Measurements from ENCODE around the gene DBN1. TPM values are rescaled to one million over a fixed set of nuclear protein-coding genes. Genes with fewer than 3 reads are reported as not detected.

Gene DBN1
- polyA plus RNA-seq, 1 experiment, result 164 TPM

- Histone ChIP-seq H3K27ac (ENCODE audit: low read depth, low read length) (no peak overlapping the region), H3K27me3 (ENCODE audit: control insufficient read depth, insufficient read depth, low read length) (no peaks in the 10 kb centered on the region), H3K4me3 (ENCODE audit: low read depth, low read length) (peak overlapping the region; percentile 13; the same call in 1 of the 2 replicates), H3K9me3 (ENCODE audit: control insufficient read depth, insufficient read depth, low read length) (no peaks in the 10 kb centered on the region; the same call in 1 of the 2 replicates)
- CTCF ChIA-PET, result interaction anchor here (0.9 to 2.3 kb wide), 5 partner anchors 8 to 100 kb away, joined by 3 to 11 read pairs (median 4); no protein-coding TSS in a partner anchor
- POLR2A ChIA-PET, result interaction anchor here (0.6 to 12.1 kb wide), 6 partner anchors 6 to 299 kb away, joined by 3 to 230 read pairs (median 6); partner anchors contain the start of genes DBN1 and TMED9
- TF ChIP-seq, protein P1, sequence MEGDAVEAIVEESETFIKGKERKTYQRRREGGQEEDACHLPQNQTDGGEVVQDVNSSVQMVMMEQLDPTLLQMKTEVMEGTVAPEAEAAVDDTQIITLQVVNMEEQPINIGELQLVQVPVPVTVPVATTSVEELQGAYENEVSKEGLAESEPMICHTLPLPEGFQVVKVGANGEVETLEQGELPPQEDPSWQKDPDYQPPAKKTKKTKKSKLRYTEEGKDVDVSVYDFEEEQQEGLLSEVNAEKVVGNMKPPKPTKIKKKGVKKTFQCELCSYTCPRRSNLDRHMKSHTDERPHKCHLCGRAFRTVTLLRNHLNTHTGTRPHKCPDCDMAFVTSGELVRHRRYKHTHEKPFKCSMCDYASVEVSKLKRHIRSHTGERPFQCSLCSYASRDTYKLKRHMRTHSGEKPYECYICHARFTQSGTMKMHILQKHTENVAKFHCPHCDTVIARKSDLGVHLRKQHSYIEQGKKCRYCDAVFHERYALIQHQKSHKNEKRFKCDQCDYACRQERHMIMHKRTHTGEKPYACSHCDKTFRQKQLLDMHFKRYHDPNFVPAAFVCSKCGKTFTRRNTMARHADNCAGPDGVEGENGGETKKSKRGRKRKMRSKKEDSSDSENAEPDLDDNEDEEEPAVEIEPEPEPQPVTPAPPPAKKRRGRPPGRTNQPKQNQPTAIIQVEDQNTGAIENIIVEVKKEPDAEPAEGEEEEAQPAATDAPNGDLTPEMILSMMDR (IDR thresholded peaks at IDR 0.05; ENCODE audit: low read depth, low read length), result no peak
- DNase-seq (ENCODE audit: low read depth, low spot score), result no peak
Measured at GRCh38 chr5:177492841-177493240, 19.4 kb upstream of the DBN1 start.

GRCh38 chr5:177491983-177492746, 18.7 kb upstream of the DBN1 start:
- no peaks in the 10 kb centered on the region for H3K27me3 ChIP-seq (ENCODE audit: control insufficient read depth, insufficient read depth, low read length)
- POLR2A ChIA-PET, result interaction anchor here (0.6 to 12.1 kb wide), 4 partner anchors 13 to 298 kb away, joined by 3 to 230 read pairs (median 6); partner anchors contain the start of genes DBN1 and TMED9
- TF ChIP-seq, protein P1 (IDR thresholded peaks at IDR 0.05; ENCODE audit: low read depth, low read length), result no peak
- H3K9me3 ChIP-seq (ENCODE audit: control insufficient read depth, insufficient read depth, low read length), result no peaks in the 10 kb centered on the region; the same call in 1 of the 2 replicates
- peak overlapping the region; percentile 13; the same call in 1 of the 2 replicates for H3K4me3 ChIP-seq (ENCODE audit: low read depth, low read length)
- DNase-seq (ENCODE audit: low read depth, low spot score), result no peak
- no peak overlapping the region for H3K27ac ChIP-seq (ENCODE audit: low read depth, low read length)
- CTCF ChIA-PET, result interaction anchor here (0.6 to 2.3 kb wide), 6 partner anchors 8 to 165 kb away, joined by 3 to 11 read pairs (median 4); no protein-coding TSS in a partner anchor

DNA sequence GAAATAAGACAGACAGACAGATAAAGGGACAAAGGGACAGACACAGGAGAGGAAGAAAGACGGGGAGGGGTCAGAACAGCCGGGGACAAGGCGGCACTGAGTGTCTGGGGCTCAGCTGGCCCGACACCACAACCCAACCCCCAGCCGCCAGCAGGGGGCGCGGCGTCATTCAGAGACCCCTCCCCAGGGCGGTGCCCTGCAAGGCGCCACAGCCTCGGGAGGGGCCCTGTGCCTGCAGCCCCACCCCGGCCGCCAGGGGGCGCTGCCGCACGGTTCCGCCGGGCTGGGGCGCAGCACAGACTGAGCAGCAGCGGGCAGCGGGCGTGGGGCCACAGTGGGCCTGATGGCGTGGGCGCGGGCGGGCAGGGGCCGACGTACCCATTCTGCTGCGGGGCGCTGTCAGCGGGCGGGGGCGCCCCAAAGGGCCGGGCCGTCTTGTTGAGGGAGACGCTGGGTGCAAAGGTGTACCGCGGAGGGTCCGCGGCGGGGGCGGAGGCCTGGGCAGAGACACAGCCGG, 18.1 kb upstream of the DBN1 start:
- ChIA-PET CTCF (interaction anchor here (2.3 kb wide), 1 partner anchor 10 kb away, joined by 11 read pairs; no protein-coding TSS in a partner anchor), POLR2A (interaction anchor here (12.1 kb wide), 1 partner anchor 15 kb away, joined by 230 read pairs; the partner anchor contains the start of gene DBN1)
- no peak for DNase-seq (ENCODE audit: low read depth, low spot score)
- TF ChIP-seq, protein P1 (IDR thresholded peaks at IDR 0.05; ENCODE audit: low read depth, low read length), result peak; percentile 73
- H3K27me3 ChIP-seq (ENCODE audit: control insufficient read depth, insufficient read depth, low read length), result no peaks in the 10 kb centered on the region
- peak overlapping the region; percentile 11 for H3K27ac ChIP-seq (ENCODE audit: low read depth, low read length)
- no peaks in the 10 kb centered on the region; the same call in 1 of the 2 replicates for H3K9me3 ChIP-seq (ENCODE audit: control insufficient read depth, insufficient read depth, low read length)
- no peak overlapping the region for H3K4me3 ChIP-seq (ENCODE audit: low read depth, low read length)

DNA sequence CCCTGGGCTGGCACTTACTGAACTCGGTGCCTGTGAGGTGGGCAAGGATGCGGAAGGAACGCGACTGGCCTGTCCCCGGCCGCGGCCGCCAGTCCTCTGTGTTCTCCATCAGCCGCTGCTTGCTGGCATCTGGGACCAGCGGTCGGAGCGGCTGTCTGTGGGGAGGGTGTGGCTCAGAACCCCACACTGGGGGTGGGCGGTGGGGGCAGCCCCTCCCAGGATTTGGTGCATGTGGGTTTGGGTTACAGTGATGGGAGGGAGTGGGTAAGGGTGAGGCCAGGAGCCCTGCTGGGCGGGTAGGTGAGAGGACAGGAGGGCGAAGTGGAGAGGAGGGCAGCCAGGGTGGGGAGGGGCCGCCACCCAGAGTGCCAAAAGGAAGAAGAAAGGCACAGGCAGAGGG, 17.6 kb upstream of the DBN1 start:
- no peaks in the 10 kb centered on the region for H3K27me3 ChIP-seq (ENCODE audit: control insufficient read depth, insufficient read depth, low read length)
- peak overlapping the region; percentile 11 for H3K27ac ChIP-seq (ENCODE audit: low read depth, low read length)
- TF ChIP-seq, protein P1 (IDR thresholded peaks at IDR 0.05; ENCODE audit: low read depth, low read length), result no peak
- H3K9me3 ChIP-seq (ENCODE audit: control insufficient read depth, insufficient read depth, low read length), result no peaks in the 10 kb centered on the region; the same call in 1 of the 2 replicates
- no peak overlapping the region for H3K4me3 ChIP-seq (ENCODE audit: low read depth, low read length)
- POLR2A ChIA-PET, result interaction anchor here (12.1 kb wide), 1 partner anchor 14 kb away, joined by 230 read pairs; the partner anchor contains the start of gene DBN1
- CTCF ChIA-PET, result no interaction called here
- no peak for DNase-seq (ENCODE audit: low read depth, low spot score)
